Ishikawa (cell line): Measurements from ENCODE around the gene MGLL.
A peak's percentile ranks its signal among the peaks of the same experiment; 100 is the strongest.

Experiments
- CEBPB ChIP-seq: IDR thresholded peaks from 2 replicates; pipeline ENCODE4 v1.6.1; 2012
- CREB1 ChIP-seq: IDR thresholded peaks from 2 replicates; pipeline ENCODE4 v1.6.1; 2012; ENCODE audit warnings: low read depth
- EGR1 ChIP-seq: IDR thresholded peaks from 2 replicates; pipeline ENCODE4 v1.6.1; 2012
- EP300 ChIP-seq: IDR thresholded peaks from 2 replicates; pipeline ENCODE4 v1.6.1; 2012; ENCODE audit warnings: borderline replicate concordance
- FOXM1 ChIP-seq: IDR thresholded peaks from 2 replicates; pipeline ENCODE4 v1.6.1; 2012; ENCODE audit warnings: low read depth, borderline replicate concordance
- NFIC ChIP-seq: IDR thresholded peaks from 2 replicates; pipeline ENCODE4 v1.6.1; 2012
- RAD21 ChIP-seq: IDR thresholded peaks from 2 replicates; pipeline ENCODE4 v1.6.1; 2012; ENCODE audit warnings: low read depth
- TAF1 ChIP-seq: IDR thresholded peaks from 2 replicates; pipeline ENCODE4 v1.6.1; 2012; ENCODE audit warnings: low read depth, mild to moderate bottlenecking
- TCF12 ChIP-seq: IDR thresholded peaks from 2 replicates; pipeline ENCODE4 v1.6.1; 2012; ENCODE audit warnings: low read depth
- TEAD4 ChIP-seq: IDR thresholded peaks from 2 replicates; pipeline ENCODE4 v1.6.1; 2012
- YY1 ChIP-seq: IDR thresholded peaks from 2 replicates; pipeline ENCODE4 v1.6.1; 2012; ENCODE audit warnings: low read depth
- ZBTB7A ChIP-seq: IDR thresholded peaks from 2 replicates; pipeline ENCODE4 v1.6.1; 2012; ENCODE audit warnings: low read depth
- TF ChIP-seq, protein P1 (sequence below): IDR thresholded peaks from 2 replicates; pipeline ENCODE4 v1.6.1; 2012; ENCODE audit warnings: low read depth, mild to moderate bottlenecking
- TF ChIP-seq, protein P2 (sequence below): IDR thresholded peaks from 2 replicates; pipeline ENCODE4 v1.6.1; 2012
- TF ChIP-seq, protein P3 (sequence below): IDR thresholded peaks from 2 replicates; pipeline ENCODE4 v1.6.1; 2012

Gene MGLL

DNA sequence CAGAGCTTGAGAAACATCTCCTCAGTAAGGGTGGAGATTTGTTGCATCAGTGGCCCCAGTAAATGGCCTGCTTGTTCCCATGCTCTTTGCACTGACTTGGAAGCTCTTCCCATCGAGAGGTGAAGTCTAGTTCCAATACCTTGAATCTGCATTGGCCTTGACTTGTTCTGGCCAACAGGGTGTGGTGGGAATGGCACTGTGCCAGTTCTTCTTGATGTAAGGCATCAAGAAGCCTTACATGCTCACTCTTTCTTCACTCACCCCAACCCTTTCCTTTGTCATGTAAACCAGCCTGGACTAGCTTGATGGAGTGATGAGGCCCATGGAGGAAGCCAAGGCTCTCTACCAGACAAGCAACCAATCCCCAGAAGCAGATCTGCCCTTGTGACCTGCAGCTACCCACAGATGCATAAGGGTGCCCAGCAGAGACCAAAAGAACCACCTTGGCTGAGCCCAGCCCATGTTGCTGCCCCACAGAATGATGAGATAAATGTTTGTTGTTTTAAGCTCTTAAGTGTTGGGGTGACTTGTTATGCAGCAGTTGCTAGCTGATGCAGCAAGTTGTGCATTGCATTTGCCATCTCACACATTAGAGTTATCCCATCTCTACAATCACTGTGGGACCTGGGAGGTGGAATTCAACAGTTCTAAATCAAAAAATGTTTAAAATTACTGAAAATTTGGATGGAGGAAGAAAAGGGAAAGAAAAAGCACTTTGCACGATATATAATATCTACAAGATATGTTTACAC, 11.1 kb upstream of the MGLL start:
- TF ChIP-seq YY1 (no peak), CREB1 (no peak), EGR1 (no peak), ZBTB7A (no peak), EP300 (no peak), NFIC (no peak), FOXM1 (no peak), TAF1 (no peak), CEBPB (no peak), RAD21 (no peak)
- TF ChIP-seq, protein P1, sequence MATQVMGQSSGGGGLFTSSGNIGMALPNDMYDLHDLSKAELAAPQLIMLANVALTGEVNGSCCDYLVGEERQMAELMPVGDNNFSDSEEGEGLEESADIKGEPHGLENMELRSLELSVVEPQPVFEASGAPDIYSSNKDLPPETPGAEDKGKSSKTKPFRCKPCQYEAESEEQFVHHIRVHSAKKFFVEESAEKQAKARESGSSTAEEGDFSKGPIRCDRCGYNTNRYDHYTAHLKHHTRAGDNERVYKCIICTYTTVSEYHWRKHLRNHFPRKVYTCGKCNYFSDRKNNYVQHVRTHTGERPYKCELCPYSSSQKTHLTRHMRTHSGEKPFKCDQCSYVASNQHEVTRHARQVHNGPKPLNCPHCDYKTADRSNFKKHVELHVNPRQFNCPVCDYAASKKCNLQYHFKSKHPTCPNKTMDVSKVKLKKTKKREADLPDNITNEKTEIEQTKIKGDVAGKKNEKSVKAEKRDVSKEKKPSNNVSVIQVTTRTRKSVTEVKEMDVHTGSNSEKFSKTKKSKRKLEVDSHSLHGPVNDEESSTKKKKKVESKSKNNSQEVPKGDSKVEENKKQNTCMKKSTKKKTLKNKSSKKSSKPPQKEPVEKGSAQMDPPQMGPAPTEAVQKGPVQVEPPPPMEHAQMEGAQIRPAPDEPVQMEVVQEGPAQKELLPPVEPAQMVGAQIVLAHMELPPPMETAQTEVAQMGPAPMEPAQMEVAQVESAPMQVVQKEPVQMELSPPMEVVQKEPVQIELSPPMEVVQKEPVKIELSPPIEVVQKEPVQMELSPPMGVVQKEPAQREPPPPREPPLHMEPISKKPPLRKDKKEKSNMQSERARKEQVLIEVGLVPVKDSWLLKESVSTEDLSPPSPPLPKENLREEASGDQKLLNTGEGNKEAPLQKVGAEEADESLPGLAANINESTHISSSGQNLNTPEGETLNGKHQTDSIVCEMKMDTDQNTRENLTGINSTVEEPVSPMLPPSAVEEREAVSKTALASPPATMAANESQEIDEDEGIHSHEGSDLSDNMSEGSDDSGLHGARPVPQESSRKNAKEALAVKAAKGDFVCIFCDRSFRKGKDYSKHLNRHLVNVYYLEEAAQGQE: no peak
- TF ChIP-seq, protein P2, sequence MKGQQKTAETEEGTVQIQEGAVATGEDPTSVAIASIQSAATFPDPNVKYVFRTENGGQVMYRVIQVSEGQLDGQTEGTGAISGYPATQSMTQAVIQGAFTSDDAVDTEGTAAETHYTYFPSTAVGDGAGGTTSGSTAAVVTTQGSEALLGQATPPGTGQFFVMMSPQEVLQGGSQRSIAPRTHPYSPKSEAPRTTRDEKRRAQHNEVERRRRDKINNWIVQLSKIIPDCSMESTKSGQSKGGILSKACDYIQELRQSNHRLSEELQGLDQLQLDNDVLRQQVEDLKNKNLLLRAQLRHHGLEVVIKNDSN: no peak

DNA sequence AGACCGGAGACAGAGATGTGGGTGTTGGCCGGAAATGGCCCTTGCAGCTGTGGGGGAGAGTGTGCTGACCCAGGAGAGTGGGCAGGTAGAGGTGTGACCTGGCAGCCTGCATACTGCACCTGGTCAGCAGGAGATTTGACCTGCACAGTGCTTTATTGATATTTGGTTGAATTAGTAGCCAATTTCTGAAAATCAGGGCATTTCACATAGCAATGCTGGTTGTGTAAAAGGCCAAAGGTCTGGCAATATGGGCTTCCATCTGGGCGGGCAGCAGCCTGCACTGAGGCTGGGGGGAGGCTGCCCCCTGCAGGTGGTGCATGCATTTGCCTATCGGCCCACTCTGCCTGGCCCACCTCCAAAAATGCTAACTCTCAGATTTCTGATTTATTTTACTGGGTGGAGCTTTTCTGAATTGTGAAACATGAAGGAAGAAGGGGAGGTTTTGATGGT, 9.4 kb upstream of the MGLL start:
- peak; percentile 52; the same call in 1 of the 2 replicates for TF ChIP-seq NFIC
- TF ChIP-seq CREB1: no peak
- peak; percentile 85 for TF ChIP-seq RAD21
- TF ChIP-seq CEBPB: peak; percentile 52

DNA sequence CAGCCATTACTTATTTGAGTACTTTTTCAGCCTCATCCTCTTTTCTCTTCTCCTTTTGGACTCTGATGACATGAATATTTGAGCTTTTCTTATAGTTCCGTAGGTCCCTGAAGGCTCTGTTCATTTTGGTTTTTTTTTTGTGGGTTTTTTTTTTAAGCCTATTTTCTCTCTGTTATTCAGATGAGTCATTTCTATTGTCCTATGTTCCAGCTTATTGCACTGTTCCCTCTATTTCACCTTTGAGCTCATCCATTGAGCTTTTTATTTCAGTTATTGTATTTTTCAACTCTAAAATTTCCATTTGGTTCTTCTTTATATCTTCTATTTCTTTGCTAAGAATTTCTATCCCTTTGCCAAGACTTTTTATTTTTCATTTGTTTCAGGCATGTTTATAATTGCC, 7.2 kb upstream of the MGLL start:
- TF ChIP-seq NFIC: no peak
- no peak for TF ChIP-seq TEAD4
- TF ChIP-seq ZBTB7A: no peak
- no peak for TF ChIP-seq YY1
- TF ChIP-seq EP300: no peak
- TF ChIP-seq TCF12: no peak
- no peak for TF ChIP-seq TAF1
- TF ChIP-seq FOXM1: no peak
- TF ChIP-seq EGR1: no peak
- TF ChIP-seq, protein P2: no peak
- TF ChIP-seq RAD21: no peak
- no peak for TF ChIP-seq CREB1

DNA sequence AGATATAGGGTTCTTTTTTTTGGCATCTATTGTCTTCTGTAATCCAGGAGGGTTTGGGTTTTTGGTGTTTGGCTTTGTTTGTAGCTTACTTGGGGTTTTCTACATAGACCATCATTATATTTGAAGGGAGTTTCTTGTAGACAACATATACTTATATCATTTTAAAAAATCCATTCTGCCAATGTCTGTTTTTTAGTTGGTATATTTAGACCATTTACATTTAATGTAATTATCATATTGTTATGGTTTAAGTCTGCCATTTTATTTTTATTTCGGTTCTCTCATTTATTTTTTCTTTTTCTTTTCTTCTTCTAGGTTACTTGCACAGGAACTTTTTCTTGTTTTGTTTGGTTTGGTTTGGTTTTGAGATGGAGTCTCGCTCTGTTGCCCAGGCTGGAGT, 5.5 kb upstream of the MGLL start:
- no peak for TF ChIP-seq TCF12
- TF ChIP-seq, protein P3, sequence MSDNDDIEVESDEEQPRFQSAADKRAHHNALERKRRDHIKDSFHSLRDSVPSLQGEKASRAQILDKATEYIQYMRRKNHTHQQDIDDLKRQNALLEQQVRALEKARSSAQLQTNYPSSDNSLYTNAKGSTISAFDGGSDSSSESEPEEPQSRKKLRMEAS: no peak
- no peak for TF ChIP-seq ZBTB7A
- no peak for TF ChIP-seq CREB1
- TF ChIP-seq, protein P2: no peak
- TF ChIP-seq EP300: no peak
- TF ChIP-seq TAF1: no peak
- TF ChIP-seq RAD21: no peak
- no peak for TF ChIP-seq FOXM1

DNA sequence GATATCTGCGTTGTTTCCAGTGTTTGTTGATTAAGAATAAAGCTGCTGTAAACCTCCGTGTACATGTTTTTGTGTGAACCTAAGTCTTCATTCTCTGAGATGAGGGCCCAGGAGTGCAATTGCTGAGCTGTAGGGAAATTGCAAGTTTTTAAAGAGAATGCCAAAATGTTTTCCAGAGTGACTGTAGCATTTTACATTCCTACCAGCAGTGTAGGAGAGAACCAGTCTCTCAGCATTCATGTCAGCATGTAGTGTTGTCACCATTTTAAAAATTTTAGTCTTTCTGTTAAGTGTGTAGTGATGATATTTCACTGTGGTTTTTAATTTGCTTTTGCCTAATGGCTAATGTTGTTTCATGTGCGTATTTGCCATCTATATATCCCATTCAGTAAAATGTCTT, 3.4 kb upstream of the MGLL start:
- TF ChIP-seq EP300 (no peak), TEAD4 (no peak), YY1 (no peak), TCF12 (no peak), NFIC (no peak), CEBPB (no peak), CREB1 (no peak), FOXM1 (no peak), TAF1 (no peak), EGR1 (no peak), ZBTB7A (no peak)
- TF ChIP-seq, protein P2: no peak
- TF ChIP-seq, protein P1: no peak
